Gastroesophageal sphincter (tissue), 3 donors: ENCODE data around the gene EXPH5.

Experiments used
- EP300 ChIP-seq: sonication (generic); formaldehyde crosslinking; IDR thresholded peaks from one replicate; pipeline ENCODE4 v1.6.1; 2017; ENCODE audit warnings: antibody characterized with exemption, mild to moderate bottlenecking
- TF ChIP-seq, protein P1 (sequence below), 4 experiments: fragments of 200-600 bp in 2 of 4; fragments of 450-650 bp in 2 of 4; sonication (generic) in 1 of 4; IDR thresholded peaks; one replicate each; pipeline ENCODE4 v1.5.1; 2017 to 2019; ENCODE audit warnings: antibody characterized with exemption in 4 of 4, mild to moderate bottlenecking in 2 of 4, moderate library complexity in 2 of 4

DNA sequence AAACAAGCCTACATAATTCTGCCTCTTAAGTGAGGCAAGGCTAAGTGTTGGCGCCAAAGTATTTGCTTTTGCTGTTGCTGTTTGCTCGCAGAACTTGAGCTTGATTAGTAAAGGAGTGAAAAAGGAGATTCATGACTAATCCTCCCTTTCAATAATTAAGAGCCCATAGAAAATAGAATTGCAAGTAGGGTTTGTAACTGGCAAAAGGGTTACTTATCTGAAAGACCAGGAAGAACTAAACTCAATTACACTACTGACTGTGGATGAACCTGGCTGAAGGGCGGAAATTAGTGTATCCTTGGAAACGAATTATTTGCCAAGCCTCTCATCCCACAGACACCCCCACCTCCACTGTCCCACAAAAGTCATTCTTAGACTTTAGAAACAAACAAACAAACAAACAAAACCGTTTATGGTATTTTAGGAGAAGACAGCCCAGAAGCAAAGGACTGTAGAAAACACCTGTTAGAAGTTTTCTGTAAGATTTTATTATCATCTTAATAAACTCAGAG, 411 bp upstream of the EXPH5 start:
- TF ChIP-seq, protein P1, sequence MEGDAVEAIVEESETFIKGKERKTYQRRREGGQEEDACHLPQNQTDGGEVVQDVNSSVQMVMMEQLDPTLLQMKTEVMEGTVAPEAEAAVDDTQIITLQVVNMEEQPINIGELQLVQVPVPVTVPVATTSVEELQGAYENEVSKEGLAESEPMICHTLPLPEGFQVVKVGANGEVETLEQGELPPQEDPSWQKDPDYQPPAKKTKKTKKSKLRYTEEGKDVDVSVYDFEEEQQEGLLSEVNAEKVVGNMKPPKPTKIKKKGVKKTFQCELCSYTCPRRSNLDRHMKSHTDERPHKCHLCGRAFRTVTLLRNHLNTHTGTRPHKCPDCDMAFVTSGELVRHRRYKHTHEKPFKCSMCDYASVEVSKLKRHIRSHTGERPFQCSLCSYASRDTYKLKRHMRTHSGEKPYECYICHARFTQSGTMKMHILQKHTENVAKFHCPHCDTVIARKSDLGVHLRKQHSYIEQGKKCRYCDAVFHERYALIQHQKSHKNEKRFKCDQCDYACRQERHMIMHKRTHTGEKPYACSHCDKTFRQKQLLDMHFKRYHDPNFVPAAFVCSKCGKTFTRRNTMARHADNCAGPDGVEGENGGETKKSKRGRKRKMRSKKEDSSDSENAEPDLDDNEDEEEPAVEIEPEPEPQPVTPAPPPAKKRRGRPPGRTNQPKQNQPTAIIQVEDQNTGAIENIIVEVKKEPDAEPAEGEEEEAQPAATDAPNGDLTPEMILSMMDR (IDR thresholded peaks at IDR 0.05) = no peak
- TF ChIP-seq EP300 = no peak
